K562 (cell line): ENCODE results near the gene USHBP1. TPM values are rescaled to one million over a fixed set of nuclear protein-coding genes. Genes with fewer than 3 reads are reported as not detected.

Experiments used
- ARID3A ChIP-seq: IDR thresholded peaks from 2 replicates; pipeline ENCODE4 v1.6.1; 2012; ENCODE audit warnings: low read depth, low read length, improper control_type of control experiment, borderline replicate concordance
- CBX5 ChIP-seq: IDR thresholded peaks from 2 replicates; pipeline ENCODE4 v1.6.1; 2014; ENCODE audit warnings: low read depth, borderline replicate concordance
- CGGBP1 ChIP-seq: fragments of 250-450 bp; sonication (Bioruptor Pico); IDR thresholded peaks from 2 replicates; pipeline ENCODE4 v1.9.0; 2021; ENCODE audit warnings: mild to moderate bottlenecking
- ETV5 ChIP-seq: sonication (generic); formaldehyde crosslinking; IDR thresholded peaks from 2 replicates; pipeline ENCODE4 v1.4.0; 2020; ENCODE audit warnings: low read depth, mild to moderate bottlenecking, missing genetic modification reagents
- FOXA1 ChIP-seq: fragments of 450-650 bp; IDR thresholded peaks from 2 replicates; pipeline ENCODE4 v1.6.1; 2016; ENCODE audit warnings: mild to moderate bottlenecking, borderline replicate concordance
- FOXK2 ChIP-seq, 2 experiments: fragments of 450-650 bp; IDR thresholded peaks in 1 of 2; conservative IDR thresholded peaks in 1 of 2; 2 replicates each; pipeline ENCODE4 v1.6.1; 2016; ENCODE audit warnings: low read depth in 2 of 2, mild to moderate bottlenecking in 1 of 2
- GATAD2B ChIP-seq: fragments of 450-650 bp; IDR thresholded peaks from 2 replicates; pipeline ENCODE4 v1.6.1; 2017; ENCODE audit warnings: mild to moderate bottlenecking, borderline replicate concordance
- MAFG ChIP-seq: fragments of 450-650 bp; conservative IDR thresholded peaks from 2 replicates; pipeline ENCODE4 v1.6.1; 2016; ENCODE audit warnings: missing genetic modification characterization, missing compliant biosample characterization
- MBD2 ChIP-seq: sonication (generic); IDR thresholded peaks from 2 replicates; pipeline ENCODE4 v1.6.1; 2016; ENCODE audit warnings: low read depth, borderline replicate concordance
- MCM2 ChIP-seq: fragments of 450-650 bp; IDR thresholded peaks from 2 replicates; pipeline ENCODE4 v1.6.1; 2017; ENCODE audit warnings: low read depth, mild to moderate bottlenecking
- MEIS2 ChIP-seq: fragments of 450-650 bp; IDR thresholded peaks from 2 replicates; pipeline ENCODE4 v1.6.1; 2014; ENCODE audit warnings: mild to moderate bottlenecking; ENCODE audit not compliant: partially characterized antibody
- MIER1 ChIP-seq: fragments of 450-650 bp; IDR thresholded peaks from 2 replicates; pipeline ENCODE4 v1.6.1; 2016; ENCODE audit warnings: antibody characterized with exemption, mild to moderate bottlenecking, low read depth
- NCOR1 ChIP-seq: fragments of 450-650 bp; IDR thresholded peaks from 2 replicates; pipeline ENCODE4 v1.6.1; 2016; ENCODE audit warnings: mild to moderate bottlenecking, moderate library complexity
- POLR2AphosphoS5 ChIP-seq: IDR thresholded peaks from 2 replicates; pipeline ENCODE4 v1.6.1; 2011; ENCODE audit warnings: mild to moderate bottlenecking, low read depth, low read length, moderate library complexity; ENCODE audit not compliant: control insufficient read depth, insufficient read depth
- RBM25 ChIP-seq: fragments of 200-400 bp; formaldehyde crosslinking; IDR thresholded peaks from 2 replicates; pipeline ENCODE4 v1.6.1; 2018; ENCODE audit warnings: low read length, low read depth, moderate library complexity; ENCODE audit not compliant: severe bottlenecking
- SP1 ChIP-seq: sonication (generic); formaldehyde crosslinking; IDR thresholded peaks from 2 replicates; pipeline ENCODE4 v1.8.1; 2022; ENCODE audit warnings: mild to moderate bottlenecking, missing genetic modification reagents
- TEAD2 ChIP-seq: fragments of 450-650 bp; IDR thresholded peaks from 2 replicates; pipeline ENCODE4 v1.6.1; 2016; ENCODE audit warnings: missing genetic modification characterization, control low read depth, missing compliant biosample characterization
- VEZF1 ChIP-seq: fragments of 200-800 bp; sonication (Bioruptor generic); IDR thresholded peaks from 2 replicates; pipeline ENCODE4 v1.6.1; 2017; ENCODE audit warnings: missing genetic modification characterization, missing compliant biosample characterization
- ZEB2 ChIP-seq: fragments of 450-650 bp; IDR thresholded peaks from 2 replicates; pipeline ENCODE4 v1.6.1; 2016
- ZNF124 ChIP-seq: sonication (generic); formaldehyde crosslinking; IDR thresholded peaks from 2 replicates; pipeline ENCODE4 v1.8.1; 2022; ENCODE audit warnings: missing genetic modification reagents
- ZNF354B ChIP-seq: fragments of 250-450 bp; sonication (Bioruptor Pico); IDR thresholded peaks from 2 replicates; pipeline ENCODE4 v1.4.0; 2020
- ZNF444 ChIP-seq: fragments of 250-450 bp; sonication (Bioruptor Pico); IDR thresholded peaks from 2 replicates; pipeline ENCODE4 v1.4.0; 2020; ENCODE audit warnings: mild to moderate bottlenecking, moderate library complexity
- ZNF445 ChIP-seq: fragments of 250-450 bp; sonication (Bioruptor Pico); IDR thresholded peaks from 2 replicates; pipeline ENCODE4 v1.4.0; 2020; ENCODE audit warnings: low read depth, mild to moderate bottlenecking, moderate library complexity
- ZNF592 ChIP-seq: fragments of 450-650 bp; IDR thresholded peaks from 2 replicates; pipeline ENCODE4 v1.6.1; 2017; ENCODE audit warnings: antibody characterized with exemption, mild to moderate bottlenecking
- polyA plus RNA-seq, 8 experiments: library from polyadenylated mRNA; depleted of rRNA in 4 of 8; stranded (reverse) in 5 of 8; unstranded in 3 of 8; fragments of >200 nt; fragmentation: Nextera tagmentation in 2 of 8; fragmentation: Illumina TruSeq in 1 of 8; extraction: Ambion mirVana in 2 of 8; extraction: Trizol in 1 of 8; gene quantifications; 2 replicates each; pipeline versions ENCODE4 v1.2.1 to v1.2.3, GENCODE V29; 2011 to 2014; ENCODE audit warnings: inconsistent platforms in 1 of 8, missing spikeins in 1 of 8
- total RNA-seq, 7 experiments: library from RNA; depleted of rRNA in 6 of 7; stranded (reverse); fragments of >200 nt in 6 of 7; fragmentation: Illumina TruSeq in 2 of 7; extraction: Trizol in 2 of 7; gene quantifications; 2 replicates each; pipeline versions ENCODE4 v1.2.1 to v1.2.3, GENCODE V29; 2011 to 2021; ENCODE audit warnings: low replicate concordance in 1 of 7

USHBP1 gene
- total and polyA plus RNA-seq, 9 of the 15 experiments (the other 6 are each of a cell fraction or from before 2014, with no cell fraction given) = 0.03 to 0.10 (median 0.05) TPM; not detected in 5

GRCh38 chr19:17234911-17235299 is 29.6 kb downstream of the USHBP1 start (continued):
- peak; percentile 76; the same call in 1 of the 2 replicates for TF ChIP-seq VEZF1
- TF ChIP-seq MIER1 = no peak
- TF ChIP-seq FOXA1 = no peak
- no peak for TF ChIP-seq CBX5
- TF ChIP-seq FOXK2 (conservative IDR thresholded peaks at IDR 0.05 in 1 of 2, IDR thresholded peaks at IDR 0.05 in 1 of 2; ENCODE audit: low read depth in 2 of 2) = no peak
- peak; percentile 38 for TF ChIP-seq POLR2AphosphoS5
- TF ChIP-seq TEAD2 (tag) = no peak
- no peak for TF ChIP-seq MEIS2
- TF ChIP-seq ZNF592 = no peak
- no peak for TF ChIP-seq MBD2
- 0 out of 2 replicates have a peak, but pooled peaks have one; percentile 2 for TF ChIP-seq ETV5
- no peak for TF ChIP-seq MAFG
- no peak for TF ChIP-seq NCOR1
- TF ChIP-seq SP1 (CRISPR knock-in tag) = 0 out of 2 replicates have a peak, but pooled peaks have one; percentile 61
- no peak for TF ChIP-seq ZNF124 (CRISPR knock-in tag)
- TF ChIP-seq ARID3A = no peak
- TF ChIP-seq MCM2 = no peak
- TF ChIP-seq RBM25 = no peak
- TF ChIP-seq CGGBP1 (CRISPR knock-in tag) = no peak
- no peak for TF ChIP-seq ZNF354B (CRISPR knock-in tag)
- no peak for TF ChIP-seq ZNF445 (CRISPR knock-in tag)
- no peak for TF ChIP-seq ZNF444
- TF ChIP-seq ZEB2 = no peak
- TF ChIP-seq GATAD2B = no peak
